HCT116 (cell line): Measurements from ENCODE around the gene CALR3. TPM values are rescaled to one million over a fixed set of nuclear protein-coding genes. Genes with fewer than 3 reads are reported as not detected.

Experiments
- ATAC-seq: fragments of 200-7000 bp; cut with Tn5 transposase; 2 replicates; pipeline ENCODE4 v1.9.1; 2020; ENCODE audit warnings: mild to moderate bottlenecking, moderate library complexity
- BruUV-seq: library from RNA; stranded (reverse); fragments of 400-500 nt; replicated peaks from 2 replicates; lab custom pipeline; 2021; lab: Mats Ljungman, UMichigan
- CTCF ChIA-PET: fragments of 300-600 bp; sonication (Branson Sonifier 250); formaldehyde crosslinking; loops from one replicate; lab custom pipeline; 2021; ENCODE audit warnings: antibody characterized with exemption; lab: Charles Lee
- POLR2A ChIA-PET: fragments of 300-600, 350-600 bp; sonication (Branson Sonifier 250); formaldehyde crosslinking; loops from one replicate; lab custom pipeline; 2021; ENCODE audit warnings: antibody characterized with exemption; lab: Charles Lee
- RAD21 ChIA-PET, 2 experiments: fragments of 300-600 bp; sonication (Branson Sonifier 250); formaldehyde crosslinking; loops; one replicate each; lab custom pipeline; 2023; ENCODE audit warnings: low total read pairs in 2 of 2; ENCODE audit not compliant: uncharacterized antibody in 2 of 2, unreplicated experiment in 2 of 2, low non-redundant PET in 1 of 2; lab: Charles Lee
- DNase-seq: peaks from one replicate; pipeline ENCODE4 v3.0.0-alpha.2; 2010; ENCODE audit warnings: low read depth, low spot score
- H2AFZ ChIP-seq: fragments of 200-600 bp; shearing (Covaris generic), sonication (generic); 2 replicates; pipeline ENCODE4 v1.6.1; 2017; ENCODE audit warnings: low read depth, mixed run types, mixed read lengths, antibody characterized with exemption, low read length; ENCODE audit not compliant: poor library complexity, severe bottlenecking
- H3K27ac ChIP-seq: 2 replicates; pipeline ENCODE4 v1.5.1; 2012; ENCODE audit warnings: low read depth, low read length
- H3K27me3 ChIP-seq: fragments of 200-600 bp; sonication (generic); 2 replicates; pipeline ENCODE4 v1.6.1; 2016; ENCODE audit warnings: mixed run types, low read length, mixed read lengths; ENCODE audit not compliant: insufficient read depth
- H3K36me3 ChIP-seq, 2 experiments: fragments of 200-500 bp in 1 of 2; fragments of 200-600 bp in 1 of 2; sonication (Bioruptor generic) in 1 of 2; sonication (generic) in 1 of 2; 2 replicates each; pipeline versions ENCODE4 v1.5.1 to v1.6.1; 2014 to 2016; ENCODE audit warnings: low read length in 2 of 2, inconsistent platforms in 1 of 2, mixed read lengths in 1 of 2, mixed run types in 1 of 2; ENCODE audit not compliant: insufficient read depth in 2 of 2, control insufficient read depth in 1 of 2
- H3K4me1 ChIP-seq, 2 experiments: fragments of 200-600 bp in 1 of 2; sonication (generic) in 1 of 2; 2 replicates each; pipeline versions ENCODE4 v1.5.1 to v1.6.1; 2012 to 2017; ENCODE audit warnings: low read length in 2 of 2, inconsistent platforms in 1 of 2, mild to moderate bottlenecking in 1 of 2, mixed read lengths in 1 of 2, mixed run types in 1 of 2, moderate library complexity in 1 of 2; ENCODE audit not compliant: insufficient read depth in 2 of 2, control insufficient read depth in 1 of 2
- H3K4me2 ChIP-seq: fragments of 200-600 bp; sonication (generic); 2 replicates; pipeline ENCODE4 v1.6.1; 2017; ENCODE audit warnings: mixed run types, low read length, mixed read lengths
- H3K4me3 ChIP-seq, 2 experiments: fragments of 200-600 bp in 1 of 2; sonication (generic) in 1 of 2; replicated peaks in 1 of 2; 2 replicates each; pipeline ENCODE4 v1.5.1; 2011 to 2016; ENCODE audit warnings: low read length in 2 of 2, control low read depth in 1 of 2, low read depth in 1 of 2, mild to moderate bottlenecking in 1 of 2, mixed read lengths in 1 of 2, mixed run types in 1 of 2
- H3K79me2 ChIP-seq: fragments of 200-600 bp; sonication (generic); 2 replicates; pipeline ENCODE4 v1.6.1; 2017; ENCODE audit warnings: mild to moderate bottlenecking, mixed run types, low read length, moderate library complexity, mixed read lengths; ENCODE audit not compliant: insufficient read depth
- H3K9ac ChIP-seq: fragments of 200-600 bp; sonication (generic); 2 replicates; pipeline ENCODE4 v1.6.1; 2016; ENCODE audit warnings: low read length, mixed read lengths
- H3K9me2 ChIP-seq: fragments of 200-600 bp; sonication (generic), shearing (Covaris generic); 2 replicates; pipeline ENCODE4 v1.6.1; 2017; ENCODE audit warnings: mixed run types, mild to moderate bottlenecking, moderate library complexity; ENCODE audit not compliant: insufficient read depth
- H3K9me3 ChIP-seq, 2 experiments: fragments of 200-500 bp in 1 of 2; fragments of 200-600 bp in 1 of 2; sonication (Bioruptor generic) in 1 of 2; sonication (generic) in 1 of 2; 2 replicates each; pipeline ENCODE4 v1.6.1; 2014 to 2017; ENCODE audit warnings: low read length in 2 of 2, mixed read lengths in 2 of 2, inconsistent platforms in 1 of 2, low read depth in 1 of 2, mild to moderate bottlenecking in 1 of 2, mixed run types in 1 of 2, moderate library complexity in 1 of 2; ENCODE audit not compliant: control insufficient read depth in 1 of 2, insufficient read depth in 1 of 2
- H4K20me1 ChIP-seq: fragments of 200-600 bp; sonication (generic), shearing (Covaris generic); 2 replicates; pipeline ENCODE4 v1.6.1; 2017; ENCODE audit warnings: mixed run types, mild to moderate bottlenecking, moderate library complexity; ENCODE audit not compliant: insufficient read depth
- ATF3 ChIP-seq: IDR thresholded peaks from 2 replicates; pipeline ENCODE4 v1.6.1; 2012
- CBX3 ChIP-seq: IDR thresholded peaks from 2 replicates; pipeline ENCODE4 v1.6.1; 2012; ENCODE audit warnings: low read depth
- CEBPB ChIP-seq: IDR thresholded peaks from 2 replicates; pipeline ENCODE4 v1.6.1; 2012; ENCODE audit warnings: low read depth
- CTCF ChIP-seq, 3 experiments: fragments of 200-600 bp in 1 of 3; sonication (generic) in 1 of 3; IDR thresholded peaks in 2 of 3; conservative IDR thresholded peaks in 1 of 3; 2 replicates each; pipeline ENCODE4 v1.5.1; 2012 to 2017; ENCODE audit warnings: low read depth in 2 of 3, low read length in 2 of 3, antibody characterized with exemption in 1 of 3, borderline replicate concordance in 1 of 3, control low read depth in 1 of 3, mild to moderate bottlenecking in 1 of 3, mixed read lengths in 1 of 3, mixed run types in 1 of 3, moderate library complexity in 1 of 3; ENCODE audit not compliant: insufficient read depth in 1 of 3
- EGR1 ChIP-seq: IDR thresholded peaks from 2 replicates; pipeline ENCODE4 v1.6.1; 2012; ENCODE audit warnings: low read depth
- ELF1 ChIP-seq: IDR thresholded peaks from 2 replicates; pipeline ENCODE4 v1.6.1; 2012; ENCODE audit warnings: low read depth, borderline replicate concordance
- EZH2 ChIP-seq: fragments of 200-600 bp; sonication (generic); IDR thresholded peaks from 2 replicates; pipeline ENCODE4 v1.6.1; 2017; ENCODE audit warnings: antibody characterized with exemption, mixed run types
- FOSL1 ChIP-seq: IDR thresholded peaks from 2 replicates; pipeline ENCODE4 v1.6.1; 2012; ENCODE audit warnings: low read depth
- JUND ChIP-seq: IDR thresholded peaks from 2 replicates; pipeline ENCODE4 v1.6.1; 2012
- POLR2A ChIP-seq: IDR thresholded peaks from 2 replicates; pipeline ENCODE4 v1.7.0; 2011; ENCODE audit warnings: borderline replicate concordance; ENCODE audit not compliant: insufficient read depth, insufficient read length; ENCODE audit errors: extremely low read depth
- POLR2AphosphoS5 ChIP-seq: IDR thresholded peaks from 2 replicates; pipeline ENCODE4 v1.6.1; 2011; ENCODE audit warnings: mild to moderate bottlenecking, low read depth, low read length, moderate library complexity
- REST ChIP-seq: IDR thresholded peaks from 2 replicates; pipeline ENCODE4 v1.6.1; 2012; ENCODE audit warnings: low read depth
- SIN3A ChIP-seq: IDR thresholded peaks from 2 replicates; pipeline ENCODE4 v1.6.1; 2012; ENCODE audit warnings: low read depth
- SP1 ChIP-seq: IDR thresholded peaks from 2 replicates; pipeline ENCODE4 v1.6.1; 2012; ENCODE audit warnings: low read depth
- SRF ChIP-seq: IDR thresholded peaks from 2 replicates; pipeline ENCODE4 v1.6.1; 2012; ENCODE audit warnings: low read depth
- TCF7L2 ChIP-seq: IDR thresholded peaks from 2 replicates; pipeline ENCODE4 v1.7.0; 2011; ENCODE audit warnings: borderline replicate concordance, inconsistent platforms; ENCODE audit not compliant: insufficient read depth, insufficient read length; ENCODE audit errors: extremely low read depth
- YY1 ChIP-seq: IDR thresholded peaks from 2 replicates; pipeline ENCODE4 v1.6.1; 2011; ENCODE audit warnings: low read length, low read depth, moderate library complexity, mild to moderate bottlenecking; ENCODE audit not compliant: insufficient replicate concordance; ENCODE audit errors: extremely low read depth
- ZBTB33 ChIP-seq: IDR thresholded peaks from 2 replicates; pipeline ENCODE4 v1.6.1; 2011; ENCODE audit warnings: mild to moderate bottlenecking, low read length, moderate library complexity; ENCODE audit not compliant: insufficient replicate concordance; ENCODE audit errors: extremely low read depth
- ZFX ChIP-seq: fragments of 450-650 bp; IDR thresholded peaks from 2 replicates; pipeline ENCODE4 v1.6.1; 2017
- ZNF274 ChIP-seq: fragments of 200-500 bp; sonication (Bioruptor generic); IDR thresholded peaks from 2 replicates; pipeline ENCODE4 v1.6.1; 2014; ENCODE audit warnings: mild to moderate bottlenecking, low read depth, low read length, inconsistent platforms
- intact Hi-C: fragments of 100-400 bp; cut with micrococcal nuclease; formaldehyde crosslinking; loops from 2 replicates; pipeline ENCODE4 v1.10.0; 2022
- total RNA-seq: library from RNA; stranded (reverse); gene quantifications from one replicate; pipeline ENCODE4 v1.2.1, GENCODE V29; 2021; ENCODE audit not compliant: unreplicated experiment

CALR3 gene
- total RNA-seq, 1 experiment from 2014 or later: not detected

DNA sequence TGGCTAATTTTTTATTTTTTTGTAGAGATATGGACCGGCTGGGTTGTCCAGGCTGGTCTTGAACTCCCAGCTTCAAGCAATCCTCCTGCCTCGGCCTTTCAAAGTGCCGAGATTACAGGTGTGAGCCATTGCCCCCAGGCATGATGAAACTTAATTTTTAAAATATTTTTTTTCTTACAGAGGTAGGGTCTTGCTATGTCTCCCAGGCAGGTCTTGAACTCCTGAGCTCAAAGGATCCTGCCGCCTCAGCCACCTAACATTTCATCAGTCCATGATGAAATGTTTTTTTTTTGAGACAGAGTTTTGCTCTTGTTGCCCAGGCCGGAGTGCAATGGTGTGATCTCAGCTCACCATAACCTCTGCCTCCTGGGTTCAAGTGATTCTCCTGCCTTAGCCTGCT, 12.6 kb upstream of the CALR3 start:
- no peak for ATAC-seq
- H3K4me1 ChIP-seq: no peaks in the 10 kb centered on the region
- peaks cover 0 to 4% of the 10 kb centered on the region in 2 experiments; a peak in 2 of 4 replicates for H3K36me3 ChIP-seq
- H3K4me2 ChIP-seq: no peak overlapping the region
- BruUV-seq: no TSS peak
- intact Hi-C loops: no loop called here
- H3K27me3 ChIP-seq: no peaks in the 10 kb centered on the region
- CTCF ChIA-PET: no interaction called here
- H2AFZ ChIP-seq: no peak overlapping the region
- no peak overlapping the region for H3K4me3 ChIP-seq
- no peak overlapping the region for H3K9ac ChIP-seq
- H3K79me2 ChIP-seq: no peaks in the 10 kb centered on the region
- H3K9me2 ChIP-seq: no peaks in the 10 kb centered on the region
- POLR2A ChIA-PET: no interaction called here
- no peaks in the 10 kb centered on the region for H3K9me3 ChIP-seq
- no peak for DNase-seq
- no peaks in the 10 kb centered on the region for H4K20me1 ChIP-seq
- TF ChIP-seq POLR2A (no peak), ZNF274 (no peak), SP1 (no peak), CBX3 (no peak), CEBPB (no peak), ATF3 (no peak), ELF1 (no peak), ZBTB33 (no peak), REST (no peak), YY1 (no peak), JUND (no peak), EZH2 (no peak), FOSL1 (no peak), SRF (no peak), SIN3A (no peak), CTCF (IDR thresholded peaks at IDR 0.05 in 2 of 3, conservative IDR thresholded peaks at IDR 0.05 in 1 of 3; ENCODE audit: borderline replicate concordance in 1 of 3, insufficient read depth in 1 of 3, low read depth in 2 of 3, low read length in 2 of 3) (no peak), POLR2AphosphoS5 (no peak), TCF7L2 (no peak), EGR1 (no peak), ZFX (no peak)
- RAD21 ChIA-PET: no interaction called here
- no peak overlapping the region for H3K27ac ChIP-seq
